B cell (primary cell): Measurements from ENCODE around the gene RHNO1.

Experiments used
- EZH2 ChIP-seq: IDR thresholded peaks from 2 replicates; pipeline ENCODE4 v1.6.1; 2012; ENCODE audit warnings: borderline replicate concordance, low read depth, mild to moderate bottlenecking, moderate library complexity, low read length; ENCODE audit not compliant: insufficient read depth, poor library complexity, severe bottlenecking
- TF ChIP-seq, protein P1 (sequence below): fragments of 200-600 bp; IDR thresholded peaks from one replicate; pipeline ENCODE4 v1.8.0; 2022; ENCODE audit warnings: antibody characterized with exemption, mild to moderate bottlenecking

DNA sequence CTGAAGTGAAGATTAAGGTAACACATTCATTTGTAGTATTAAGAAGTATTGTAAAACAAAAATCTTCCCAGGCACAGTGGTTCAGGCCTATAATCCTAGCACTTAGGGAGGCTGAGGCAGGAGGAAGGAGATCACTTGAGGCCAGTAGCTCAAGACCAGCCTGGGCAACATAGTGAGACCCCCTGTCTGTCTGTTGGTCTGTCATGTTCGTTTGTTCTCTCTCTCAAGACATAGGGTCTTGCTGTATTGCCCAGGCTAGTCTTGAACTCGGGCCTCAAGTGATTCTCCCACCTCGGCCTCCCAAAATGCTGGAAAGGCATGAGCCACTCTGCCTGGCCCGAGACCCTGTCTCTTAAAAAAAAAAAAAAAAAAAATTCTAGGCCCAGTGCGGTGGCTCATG, 20.4 kb downstream of the RHNO1 start:
- TF ChIP-seq, protein P1, sequence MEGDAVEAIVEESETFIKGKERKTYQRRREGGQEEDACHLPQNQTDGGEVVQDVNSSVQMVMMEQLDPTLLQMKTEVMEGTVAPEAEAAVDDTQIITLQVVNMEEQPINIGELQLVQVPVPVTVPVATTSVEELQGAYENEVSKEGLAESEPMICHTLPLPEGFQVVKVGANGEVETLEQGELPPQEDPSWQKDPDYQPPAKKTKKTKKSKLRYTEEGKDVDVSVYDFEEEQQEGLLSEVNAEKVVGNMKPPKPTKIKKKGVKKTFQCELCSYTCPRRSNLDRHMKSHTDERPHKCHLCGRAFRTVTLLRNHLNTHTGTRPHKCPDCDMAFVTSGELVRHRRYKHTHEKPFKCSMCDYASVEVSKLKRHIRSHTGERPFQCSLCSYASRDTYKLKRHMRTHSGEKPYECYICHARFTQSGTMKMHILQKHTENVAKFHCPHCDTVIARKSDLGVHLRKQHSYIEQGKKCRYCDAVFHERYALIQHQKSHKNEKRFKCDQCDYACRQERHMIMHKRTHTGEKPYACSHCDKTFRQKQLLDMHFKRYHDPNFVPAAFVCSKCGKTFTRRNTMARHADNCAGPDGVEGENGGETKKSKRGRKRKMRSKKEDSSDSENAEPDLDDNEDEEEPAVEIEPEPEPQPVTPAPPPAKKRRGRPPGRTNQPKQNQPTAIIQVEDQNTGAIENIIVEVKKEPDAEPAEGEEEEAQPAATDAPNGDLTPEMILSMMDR: no peak
- no peak for TF ChIP-seq EZH2
